DOHH2 (cell line): ENCODE measurements around the gene FOXN1.

Source experiments
- H3F3A ChIP-seq: fragments of 200-600 bp; sonication (generic), shearing (Covaris generic); 2 replicates; pipeline ENCODE4 v1.6.0; 2016; ENCODE audit warnings: antibody characterized with exemption, mild to moderate bottlenecking; ENCODE audit not compliant: control insufficient read depth, insufficient read depth
- H3K27ac ChIP-seq: fragments of 200-600 bp; sonication (generic); 2 replicates; pipeline ENCODE4 v1.5.1; 2014; ENCODE audit warnings: low read depth, mild to moderate bottlenecking, low read length, moderate library complexity
- H3K27me3 ChIP-seq: fragments of 200-600 bp; sonication (generic); 2 replicates; pipeline ENCODE4 v1.6.1; 2014; ENCODE audit warnings: mild to moderate bottlenecking, low read length, mixed read lengths; ENCODE audit not compliant: control insufficient read depth
- H3K36me3 ChIP-seq: fragments of 200-600 bp; sonication (generic); 2 replicates; pipeline ENCODE4 v1.6.1; 2014; ENCODE audit warnings: mild to moderate bottlenecking, low read length, moderate library complexity, mixed read lengths; ENCODE audit not compliant: control insufficient read depth
- H3K4me1 ChIP-seq: fragments of 200-600 bp; sonication (generic); 2 replicates; pipeline ENCODE4 v1.6.1; 2014; ENCODE audit warnings: mild to moderate bottlenecking, low read length, mixed read lengths; ENCODE audit not compliant: control insufficient read depth
- H3K4me2 ChIP-seq: fragments of 200-600 bp; sonication (generic); 2 replicates; pipeline ENCODE4 v1.6.0; 2014; ENCODE audit warnings: mild to moderate bottlenecking, low read length, moderate library complexity
- H3K4me3 ChIP-seq: fragments of 200-600 bp; sonication (generic); 2 replicates; pipeline ENCODE4 v1.5.1; 2014; ENCODE audit warnings: mild to moderate bottlenecking, low read length, mixed read lengths
- H3K79me2 ChIP-seq: fragments of 200-600 bp; sonication (generic); 2 replicates; pipeline ENCODE4 v1.6.1; 2014; ENCODE audit warnings: mild to moderate bottlenecking, low read length, mixed read lengths; ENCODE audit not compliant: control insufficient read depth
- H3K9me2 ChIP-seq: fragments of 200-600 bp; sonication (generic); replicated peaks from 2 replicates; pipeline ENCODE4 v1.6.1; 2014; ENCODE audit warnings: mild to moderate bottlenecking, low read length, mixed read lengths; ENCODE audit not compliant: control insufficient read depth
- H3K9me3 ChIP-seq: fragments of 200-600 bp; sonication (generic); 2 replicates; pipeline ENCODE4 v1.6.1; 2014; ENCODE audit warnings: antibody characterized with exemption, low read length, mixed read lengths; ENCODE audit not compliant: control insufficient read depth, insufficient read depth
- H4K20me1 ChIP-seq: fragments of 200-600 bp; sonication (generic); 2 replicates; pipeline ENCODE4 v1.6.0; 2014; ENCODE audit warnings: low read depth, mild to moderate bottlenecking, antibody characterized with exemption, low read length, moderate library complexity; ENCODE audit not compliant: control insufficient read depth, insufficient read depth
- CTCF ChIP-seq: fragments of 200-600 bp; sonication (generic); IDR thresholded peaks from one replicate; pipeline ENCODE4 v1.5.1; 2014; ENCODE audit warnings: antibody characterized with exemption, mild to moderate bottlenecking, low read depth, low read length; ENCODE audit not compliant: poor library complexity, severe bottlenecking
- EZH2phosphoT487 ChIP-seq: fragments of 200-600 bp; sonication (generic); IDR thresholded peaks from 2 replicates; pipeline ENCODE4 v1.6.1; 2017; ENCODE audit warnings: borderline replicate concordance, mild to moderate bottlenecking, antibody characterized with exemption, low read length, moderate library complexity, mixed read lengths

The FOXN1 gene

GRCh38 chr17:28473542-28473941, 32.6 kb upstream of the FOXN1 start, which contains the start of gene SLC13A2:
Gene SLC13A2 (plus strand): TSS chr17:28473644. CDS start chr17:28473713, 69 bp downstream.
- Histone ChIP-seq H3K4me3 (no peak within 1 kb of the TSS), H3K36me3 (no peaks in the 10 kb centered on the region), H3K9me3 (no peaks in the 10 kb centered on the region), H3K27me3 (peaks cover 14% of the 10 kb centered on the region), H3K4me1 (no peaks in the 10 kb centered on the region), H3K9me2 (no peaks in the 10 kb centered on the region), H3K79me2 (no peaks in the 10 kb centered on the region), H3F3A (no peaks in the 10 kb centered on the region), H3K27ac (no peak within 1 kb of the TSS), H3K4me2 (no peak within 1 kb of the TSS), H4K20me1 (no peaks in the 10 kb centered on the region)
- TF ChIP-seq EZH2phosphoT487: no peak
- TF ChIP-seq CTCF: no peak

DNA sequence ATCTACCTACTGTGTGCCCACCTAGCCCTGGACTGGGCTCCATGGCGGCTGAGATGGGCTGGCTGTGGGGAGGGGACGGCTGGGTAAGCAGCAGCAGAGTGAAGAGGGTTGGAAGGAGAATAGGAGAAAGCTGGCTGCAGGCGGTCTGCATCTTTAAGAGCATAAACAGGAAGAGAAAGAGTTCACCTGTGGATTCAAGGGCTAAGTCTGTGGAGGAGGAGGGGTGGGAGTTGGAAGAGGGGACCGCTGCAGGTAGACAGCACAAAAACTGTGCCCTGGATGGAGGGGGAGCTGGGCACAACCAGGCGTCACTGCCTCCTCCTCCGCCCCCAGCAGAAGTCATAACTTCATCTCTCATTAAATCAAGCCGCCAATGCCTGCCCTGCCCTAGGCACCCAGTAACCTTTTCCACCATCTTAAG, 32.0 kb upstream of the FOXN1 start:
- Histone ChIP-seq H3K4me1 (no peaks in the 10 kb centered on the region), H3K4me2 (no peak overlapping the region), H3F3A (no peaks in the 10 kb centered on the region), H3K27me3 (peaks cover 14% of the 10 kb centered on the region), H3K4me3 (no peak overlapping the region), H4K20me1 (no peaks in the 10 kb centered on the region), H3K79me2 (no peaks in the 10 kb centered on the region), H3K9me2 (no peaks in the 10 kb centered on the region), H3K27ac (no peak overlapping the region), H3K36me3 (no peaks in the 10 kb centered on the region), H3K9me3 (no peaks in the 10 kb centered on the region)
- TF ChIP-seq CTCF: no peak
- no peak for TF ChIP-seq EZH2phosphoT487

DNA sequence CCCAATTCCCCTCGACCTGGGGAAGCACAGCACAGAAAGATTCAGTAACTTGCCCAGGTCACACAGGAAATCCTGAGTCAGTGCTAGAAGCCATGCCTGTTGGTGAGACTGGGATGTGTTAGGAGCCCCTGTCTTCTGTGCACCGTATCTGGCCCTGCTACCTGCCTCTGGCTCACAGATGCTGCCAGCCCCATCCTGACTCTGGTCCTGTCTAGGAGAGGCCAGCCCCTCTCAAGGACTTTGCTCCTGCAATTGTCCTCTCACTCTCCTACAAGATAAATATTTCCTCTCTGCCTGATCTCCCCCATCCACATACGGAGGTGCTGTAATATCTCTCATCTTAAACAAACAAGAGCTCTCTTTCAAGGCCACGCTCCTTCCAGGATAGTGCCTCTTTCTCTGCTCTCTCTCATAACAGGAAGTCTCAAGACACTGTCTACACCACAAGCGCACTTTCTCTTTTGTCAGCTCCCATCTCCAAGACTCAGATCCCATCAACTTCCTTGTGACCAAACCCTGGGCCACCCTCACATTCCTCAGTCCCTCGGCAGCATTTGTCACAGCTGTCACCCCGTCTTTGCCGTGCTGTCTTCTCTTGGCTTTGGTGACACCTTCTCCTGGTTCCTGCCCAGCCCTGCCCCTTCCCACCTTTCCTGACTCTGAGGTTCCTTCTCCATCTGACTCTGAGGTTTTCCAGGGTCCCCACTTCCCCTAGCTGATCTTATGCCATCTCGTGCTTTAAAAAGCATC, 30.8 kb upstream of the FOXN1 start:
- Histone ChIP-seq H3K4me1 (no peaks in the 10 kb centered on the region), H3K79me2 (no peaks in the 10 kb centered on the region), H3K27me3 (peaks cover 8% of the 10 kb centered on the region), H4K20me1 (no peaks in the 10 kb centered on the region), H3K9me2 (no peaks in the 10 kb centered on the region), H3K4me2 (no peak overlapping the region), H3K36me3 (no peaks in the 10 kb centered on the region), H3F3A (no peaks in the 10 kb centered on the region), H3K9me3 (no peaks in the 10 kb centered on the region), H3K27ac (no peak overlapping the region), H3K4me3 (no peak overlapping the region)
- TF ChIP-seq CTCF (no peak), EZH2phosphoT487 (no peak)
